Endothelial cell of umbilical vein (primary cell): ENCODE measurements around the gene CSNK1G2. TPM values are rescaled to one million over a fixed set of nuclear protein-coding genes. Genes with fewer than 3 reads are reported as not detected.

ENCODE experiments used
- BruUV-seq: library from RNA; stranded (reverse); fragments of 400-500 nt; replicated peaks from 2 replicates; lab custom pipeline; 2021; lab: Mats Ljungman, UMichigan
- CTCF ChIA-PET: fragments of 300-600, 350-600 bp; sonication (Branson Sonifier 250); formaldehyde crosslinking; loops from one replicate; lab custom pipeline; 2021; ENCODE audit warnings: antibody characterized with exemption, inconsistent platforms; lab: Charles Lee
- POLR2A ChIA-PET: fragments of 300-600, 350-600 bp; sonication (Branson Sonifier 250); formaldehyde crosslinking; loops from one replicate; lab custom pipeline; 2021; ENCODE audit warnings: antibody characterized with exemption, inconsistent platforms; lab: Charles Lee
- DNase-seq: peaks from one replicate; pipeline ENCODE4 v3.0.0-alpha.2; 2011; ENCODE audit warnings: low read depth, low spot score
- FAIRE-seq: peaks from 2 replicates; lab custom pipeline; 2011; peaks lifted over from hg19 to GRCh38; lab: Jason Lieb, UNC
- H2AFZ ChIP-seq: 2 replicates; pipeline ENCODE4 v1.6.0; 2012; ENCODE audit warnings: low read depth, low read length, control low read depth, inconsistent platforms
- H3K27ac ChIP-seq: 2 replicates; pipeline ENCODE4 v1.5.1; 2011; ENCODE audit warnings: low read depth, mild to moderate bottlenecking, control low read depth, low read length, moderate library complexity; ENCODE audit not compliant: insufficient read depth
- H3K27me3 ChIP-seq, 2 experiments: 2 replicates each; pipeline versions ENCODE4 v1.6.0 to v1.6.1; 2011; ENCODE audit warnings: low read length in 2 of 2, mixed read lengths in 1 of 2; ENCODE audit not compliant: control insufficient read depth in 2 of 2, insufficient read depth in 2 of 2
- H3K36me3 ChIP-seq, 2 experiments: 2 replicates in 1 of 2; 3 replicates in 1 of 2; pipeline ENCODE4 v1.5.1; 2011; ENCODE audit warnings: low read length in 2 of 2, mild to moderate bottlenecking in 1 of 2, moderate library complexity in 1 of 2; ENCODE audit not compliant: control insufficient read depth in 2 of 2, insufficient read depth in 2 of 2; ENCODE audit errors: extremely low read depth in 1 of 2
- H3K4me1 ChIP-seq: 3 replicates; pipeline ENCODE4 v1.5.1; 2011; ENCODE audit warnings: mild to moderate bottlenecking, low read length; ENCODE audit not compliant: control insufficient read depth, insufficient read depth; ENCODE audit errors: extremely low read depth
- H3K4me2 ChIP-seq: 2 replicates; pipeline ENCODE4 v1.6.1; 2011; ENCODE audit warnings: low read length, control low read depth, mixed read lengths; ENCODE audit not compliant: insufficient read depth
- H3K4me3 ChIP-seq, 3 experiments: fragments of 200-600 bp in 1 of 3; sonication (generic), shearing (Covaris generic) in 1 of 3; replicated peaks in 1 of 3; 2 replicates each; pipeline ENCODE4 v1.5.1; 2011 to 2016; ENCODE audit warnings: control low read depth in 3 of 3, low read length in 3 of 3, mild to moderate bottlenecking in 2 of 3, inconsistent platforms in 1 of 3, low read depth in 1 of 3, moderate library complexity in 1 of 3; ENCODE audit not compliant: insufficient read depth in 1 of 3
- H3K79me2 ChIP-seq: 2 replicates; pipeline ENCODE4 v1.6.0; 2012; ENCODE audit warnings: low read length, inconsistent platforms; ENCODE audit not compliant: control insufficient read depth, insufficient read depth
- H3K9ac ChIP-seq: replicated peaks from 2 replicates; pipeline ENCODE3; 2011; ENCODE audit warnings: low read length, control low read depth; ENCODE audit not compliant: insufficient read depth; ENCODE audit errors: extremely low read depth
- H3K9me1 ChIP-seq: replicated peaks from 3 replicates; pipeline ENCODE4 v1.6.0; 2011; ENCODE audit warnings: mild to moderate bottlenecking, low read length; ENCODE audit not compliant: control insufficient read depth, insufficient read depth; ENCODE audit errors: extremely low read depth
- H3K9me3 ChIP-seq: replicated peaks from 2 replicates; pipeline ENCODE4 v1.5.1; 2012; ENCODE audit warnings: low read length, inconsistent platforms; ENCODE audit not compliant: control insufficient read depth, insufficient read depth
- H4K20me1 ChIP-seq: replicated peaks from 2 replicates; pipeline ENCODE3; 2011; ENCODE audit warnings: mild to moderate bottlenecking, low read length; ENCODE audit not compliant: control insufficient read depth, insufficient read depth; ENCODE audit errors: extremely low read depth
- CTCF ChIP-seq, 2 donors: IDR thresholded peaks; 1 replicate in 1 of 2; 2 replicates in 1 of 2; pipeline ENCODE4 v1.5.1; 2011; ENCODE audit warnings: low read length in 2 of 2, mild to moderate bottlenecking in 2 of 2, moderate library complexity in 2 of 2, control low read depth in 1 of 2, inconsistent platforms in 1 of 2, low read depth in 1 of 2; ENCODE audit not compliant: insufficient read depth in 1 of 2; ENCODE audit errors: extremely low read depth in 1 of 2
- EZH2 ChIP-seq: IDR thresholded peaks from 2 replicates; pipeline ENCODE4 v1.6.1; 2012; ENCODE audit warnings: borderline replicate concordance, low read depth, mild to moderate bottlenecking, moderate library complexity, low read length, inconsistent platforms; ENCODE audit not compliant: severe bottlenecking
- FOS ChIP-seq: IDR thresholded peaks from 2 replicates; pipeline ENCODE4 v1.6.1; 2011; ENCODE audit warnings: mild to moderate bottlenecking, low read length, moderate library complexity, borderline replicate concordance; ENCODE audit not compliant: insufficient read depth
- GATA2 ChIP-seq: IDR thresholded peaks from 2 replicates; pipeline ENCODE4 v1.7.0; 2011; ENCODE audit warnings: low read depth, mild to moderate bottlenecking, moderate library complexity, mixed read lengths, low read length; ENCODE audit not compliant: insufficient read length, insufficient read depth
- JUN ChIP-seq: IDR thresholded peaks from 2 replicates; pipeline ENCODE4 v1.6.1; 2011; ENCODE audit warnings: borderline replicate concordance, low read depth; ENCODE audit not compliant: insufficient read length, insufficient read depth
- MAX ChIP-seq: IDR thresholded peaks from 2 replicates; pipeline ENCODE4 v1.6.1; 2011; ENCODE audit not compliant: insufficient read depth, insufficient read length
- MYC ChIP-seq: IDR thresholded peaks from one replicate; pipeline ENCODE4 v1.6.1; 2011; ENCODE audit warnings: mild to moderate bottlenecking, low read depth, low read length
- POLR2A ChIP-seq: IDR thresholded peaks from 2 replicates; pipeline ENCODE4 v1.6.1; 2012; ENCODE audit warnings: low read depth, mild to moderate bottlenecking, control low read depth, low read length
- POLR2AphosphoS5 ChIP-seq: IDR thresholded peaks from 2 replicates; pipeline ENCODE4 v1.6.1; 2012; ENCODE audit warnings: low read depth, mild to moderate bottlenecking, control low read depth, low read length, moderate library complexity; ENCODE audit not compliant: insufficient read depth
- dilution Hi-C: fragments of 300-500 bp; cut with MboI; formaldehyde crosslinking; loops from one replicate; pipeline ENCODE4 v1.15.0; 2019; ENCODE audit warnings: low sequenced_read_pairs; ENCODE audit not compliant: extremely low pct_ligation_motif_present
- intact Hi-C: fragments of 100-400 bp; cut with micrococcal nuclease; formaldehyde crosslinking; loops from one replicate; pipeline ENCODE4 v1.10.0; 2022
- polyA plus RNA-seq, 4 experiments: library from polyadenylated mRNA; depleted of rRNA in 3 of 4; stranded (reverse) in 3 of 4; unstranded in 1 of 4; fragments of >200 nt; gene quantifications; 2 replicates each; pipeline versions ENCODE4 v1.2.1 to v1.2.3, GENCODE V29; 2011 to 2012; ENCODE audit warnings: missing spikeins in 1 of 4
- total RNA-seq: library from RNA; stranded (reverse); gene quantifications from 2 replicates; pipeline ENCODE4 v1.2.3, GENCODE V29; 2021

CSNK1G2 gene
- total and polyA plus RNA-seq, 2 donors (not counting 3 experiments of a cell fraction or from before 2014, with no cell fraction given): 96.6 to 110 TPM

- POLR2A ChIA-PET: no interaction called here
- FAIRE-seq (no peak), DNase-seq (no peak)
- peaks cover 4% of the 10 kb centered on the region for H3K4me1 ChIP-seq
- intact Hi-C loops: loop anchor here (10.0 kb wide), 1 partner anchor 381 kb away; no protein-coding TSS in a partner anchor
- no peak overlapping the region for H3K4me2 ChIP-seq
- no peaks in the 10 kb centered on the region for H3K9me3 ChIP-seq
- H3K36me3 ChIP-seq: no peaks in the 10 kb centered on the region
- no peaks in the 10 kb centered on the region for H4K20me1 ChIP-seq
- BruUV-seq: no TSS peak
- H3K27me3 ChIP-seq: no peaks in the 10 kb centered on the region
- H3K9ac ChIP-seq: no peak overlapping the region
- dilution Hi-C loops: no loop called here
- H3K9me1 ChIP-seq: no peaks in the 10 kb centered on the region
- no peak overlapping the region for H2AFZ ChIP-seq
- TF ChIP-seq POLR2AphosphoS5 (no peak), GATA2 (no peak), POLR2A (no peak), FOS (no peak), EZH2 (no peak), CTCF (IDR thresholded peaks at IDR 0.05; ENCODE audit: extremely low read depth in 1 of 2, insufficient read depth in 1 of 2, low read depth in 1 of 2, low read length in 2 of 2) (no peak), JUN (no peak), MYC (no peak), MAX (no peak)
- CTCF ChIA-PET: interaction anchor here (1.0 kb wide), 1 partner anchor 12 kb away, joined by 4 read pairs; no protein-coding TSS in a partner anchor
- no peak overlapping the region for H3K27ac ChIP-seq
- no peak overlapping the region for H3K4me3 ChIP-seq
- H3K79me2 ChIP-seq: no peaks in the 10 kb centered on the region
These were observed 7.0 kb upstream of the CSNK1G2 start for GRCh38 chr19:1933942-1934341.
